ENCODE measurements around the gene EIF3L. TPM values are rescaled to one million over a fixed set of nuclear protein-coding genes. Genes with fewer than 3 reads are reported as not detected.

Gene EIF3L
- total RNA-seq, 2 experiments from 2014 or later: 632 to 670 TPM

GRCh38 chr22:37855462-37855861 is 6.2 kb downstream of the EIF3L start:
- Mint-ChIP-seq H3K9me3 (ENCODE audit: low read depth) (no peaks in the 10 kb centered on the region), H3K36me3 (ENCODE audit: low read depth) (peaks cover 62% of the 10 kb centered on the region), H3K27ac (peak overlapping the region; percentile 28), H3K4me1 (peaks cover 33% of the 10 kb centered on the region), H3K4me3 (no peak overlapping the region), H3K27me3 (no peaks in the 10 kb centered on the region)
- DNase-seq: no peak
- POLR2A ChIA-PET: no interaction called here
- intact Hi-C loops (cut with DNase I, micrococcal nuclease): no loop called here
- CTCF ChIA-PET: interaction anchor here (1.1 to 6.8 kb wide), 3 partner anchors 8 to 41 kb away, joined by 3 to 48 read pairs (median 12); no protein-coding TSS in a partner anchor
- no peak for ATAC-seq

- H3K27ac Mint-ChIP-seq: no peak overlapping the region
Observed at GRCh38 chr22:37860796-37861421, 11.7 kb downstream of the EIF3L start.

GRCh38 chr22:37862570-37863325 is 13.5 kb downstream of the EIF3L start:
- DNase-seq (no peak), ATAC-seq (peak; percentile 39)
- no peak overlapping the region for H3K4me3 Mint-ChIP-seq
- peaks cover 9% of the 10 kb centered on the region for H3K4me1 Mint-ChIP-seq
- H3K27me3 Mint-ChIP-seq: no peaks in the 10 kb centered on the region
- intact Hi-C loops (cut with DNase I, micrococcal nuclease): loop anchor here (1.0 to 5.0 kb wide), 3 partner anchors 13 to 240 kb away; partner anchors contain the start of gene EIF3L (in 1 of the 2)
- ChIA-PET CTCF (interaction anchor here (0.5 to 4.2 kb wide), 34 partner anchors 10 to 260 kb away, joined by 3 to 51 read pairs (median 4); partner anchors contain the start of genes ANKRD54, MICALL1 and PDXP), POLR2A (interaction anchor here (0.6 to 1.5 kb wide), 7 partner anchors 9 to 227 kb away, joined by 3 to 9 read pairs (median 6); partner anchors contain the start of gene ANKRD54)
- peak overlapping the region; percentile 26 for H3K27ac Mint-ChIP-seq
- peaks cover 60% of the 10 kb centered on the region for H3K36me3 Mint-ChIP-seq (ENCODE audit: low read depth)
- H3K9me3 Mint-ChIP-seq (ENCODE audit: low read depth): no peaks in the 10 kb centered on the region

More at GRCh38 chr22:37860796-37861421, 11.7 kb downstream of the EIF3L start:
- no peak for ATAC-seq
- Mint-ChIP-seq H3K36me3 (ENCODE audit: low read depth) (peaks cover 63% of the 10 kb centered on the region), H3K27me3 (no peaks in the 10 kb centered on the region), H3K4me3 (no peak overlapping the region), H3K9me3 (ENCODE audit: low read depth) (no peaks in the 10 kb centered on the region), H3K4me1 (peaks cover 9% of the 10 kb centered on the region)
- ChIA-PET POLR2A (interaction anchor here (0.7 kb wide), 1 partner anchor 17 kb away, joined by 4 read pairs; the partner anchor contains the start of gene ANKRD54), CTCF (interaction anchor here (0.6 to 4.2 kb wide), 6 partner anchors 12 to 43 kb away, joined by 3 to 51 read pairs (median 4); partner anchors contain the start of gene EIF3L)
- intact Hi-C loops (cut with DNase I, micrococcal nuclease): loop anchor here in 1 of 2 experiments (5.0 kb wide), 1 partner anchor 239 kb away; no protein-coding TSS in a partner anchor
- no peak for DNase-seq

- CTCF ChIA-PET: interaction anchor here (4.2 kb wide), 1 partner anchor 48 kb away, joined by 51 read pairs; no protein-coding TSS in a partner anchor
- no peak overlapping the region for H3K27ac Mint-ChIP-seq
- POLR2A ChIA-PET: no interaction called here
Observed at GRCh38 chr22:37865510-37865909, 16.3 kb downstream of the EIF3L start.

GRCh38 chr22:37870273-37870672 is 21.1 kb downstream of the EIF3L start:
- ChIA-PET POLR2A (interaction anchor here (0.5 kb wide), 1 partner anchor 1594 kb away, joined by 4 read pairs; no protein-coding TSS in a partner anchor), CTCF (no interaction called here)
- intact Hi-C loops (cut with DNase I, micrococcal nuclease): no loop called here
- ATAC-seq (no peak), DNase-seq (no peak)
- H3K36me3 Mint-ChIP-seq (ENCODE audit: low read depth): peaks cover 52% of the 10 kb centered on the region
- no peaks in the 10 kb centered on the region for H3K9me3 Mint-ChIP-seq (ENCODE audit: low read depth)
- H3K27ac Mint-ChIP-seq: no peak overlapping the region
- no peaks in the 10 kb centered on the region for H3K27me3 Mint-ChIP-seq
- H3K4me1 Mint-ChIP-seq: no peaks in the 10 kb centered on the region
- H3K4me3 Mint-ChIP-seq: no peak overlapping the region

More at GRCh38 chr22:37865510-37865909, 16.3 kb downstream of the EIF3L start:
- intact Hi-C loops (cut with DNase I, micrococcal nuclease): no loop called here
- Mint-ChIP-seq H3K4me3 (no peak overlapping the region), H3K36me3 (ENCODE audit: low read depth) (peaks cover 59% of the 10 kb centered on the region), H3K4me1 (peaks cover 9% of the 10 kb centered on the region), H3K9me3 (ENCODE audit: low read depth) (no peaks in the 10 kb centered on the region), H3K27me3 (no peaks in the 10 kb centered on the region)
- ATAC-seq: no peak
- DNase-seq: no peak

- Mint-ChIP-seq H3K4me3 (no peak overlapping the region), H3K27ac (no peak overlapping the region), H3K9me3 (ENCODE audit: low read depth) (no peaks in the 10 kb centered on the region), H3K36me3 (ENCODE audit: low read depth) (peaks cover 48% of the 10 kb centered on the region), H3K27me3 (no peaks in the 10 kb centered on the region), H3K4me1 (peaks cover 4% of the 10 kb centered on the region)
- ATAC-seq: no peak
- CTCF ChIA-PET: interaction anchor here (0.7 to 1.2 kb wide), 3 partner anchors 17 to 247 kb away, joined by 4 to 10 read pairs (median 9); no protein-coding TSS in a partner anchor
- DNase-seq: no peak
- intact Hi-C loops (cut with DNase I, micrococcal nuclease): no loop called here
- POLR2A ChIA-PET: no interaction called here
Observed at GRCh38 chr22:37880668-37881440, 31.6 kb downstream of the EIF3L start.

- Mint-ChIP-seq H3K36me3 (ENCODE audit: low read depth) (peaks cover 43% of the 10 kb centered on the region), H3K9me3 (ENCODE audit: low read depth) (no peaks in the 10 kb centered on the region), H3K27ac (no peak overlapping the region), H3K4me3 (no peak overlapping the region), H3K4me1 (peaks cover 4% of the 10 kb centered on the region), H3K27me3 (no peaks in the 10 kb centered on the region)
- no peak for DNase-seq
- intact Hi-C loops (cut with DNase I, micrococcal nuclease): no loop called here
- ChIA-PET CTCF (interaction anchor here (0.6 to 1.7 kb wide), 5 partner anchors 9 to 798 kb away, joined by 3 to 12 read pairs (median 4); partner anchors contain the start of gene TOMM22), POLR2A (interaction anchor here (0.9 kb wide), 1 partner anchor 12 kb away, joined by 3 read pairs; no protein-coding TSS in a partner anchor)
- no peak for ATAC-seq
Observed at GRCh38 chr22:37884420-37884819, 35.2 kb downstream of the EIF3L start.

GRCh38 chr22:37887584-37888378 is 38.6 kb downstream of the EIF3L start:
- intact Hi-C loops (cut with DNase I, micrococcal nuclease): no loop called here
- POLR2A ChIA-PET: no interaction called here
- no peaks in the 10 kb centered on the region for H3K27me3 Mint-ChIP-seq
- DNase-seq (no peak), ATAC-seq (peak; percentile 30)
- H3K27ac Mint-ChIP-seq: peak overlapping the region; percentile 2
- peaks cover 4% of the 10 kb centered on the region for H3K4me1 Mint-ChIP-seq
- no peak overlapping the region for H3K4me3 Mint-ChIP-seq
- CTCF ChIA-PET: interaction anchor here (1.1 to 2.1 kb wide), 3 partner anchors 9 to 78 kb away, joined by 4 to 8 read pairs (median 6); no protein-coding TSS in a partner anchor
- no peaks in the 10 kb centered on the region for H3K9me3 Mint-ChIP-seq (ENCODE audit: low read depth)
- H3K36me3 Mint-ChIP-seq (ENCODE audit: low read depth): peaks cover 48% of the 10 kb centered on the region

GRCh38 chr22:37891926-37892325 is 42.7 kb downstream of the EIF3L start:
- Mint-ChIP-seq H3K4me1 (peaks cover 23% of the 10 kb centered on the region), H3K9me3 (ENCODE audit: low read depth) (no peaks in the 10 kb centered on the region), H3K27me3 (no peaks in the 10 kb centered on the region), H3K36me3 (ENCODE audit: low read depth) (peaks cover 35% of the 10 kb centered on the region), H3K27ac (no peak overlapping the region), H3K4me3 (no peak overlapping the region)
- DNase-seq (no peak), ATAC-seq (no peak)
- POLR2A ChIA-PET: no interaction called here
- CTCF ChIA-PET: interaction anchor here (0.5 to 0.8 kb wide), 2 partner anchors 16 to 30 kb away, joined by 3 to 4 read pairs; no protein-coding TSS in a partner anchor
- intact Hi-C loops (cut with DNase I, micrococcal nuclease): no loop called here
